ENCODE data around the gene CYS1. TPM values are rescaled to one million over a fixed set of nuclear protein-coding genes. Genes with fewer than 3 reads are reported as not detected.
A peak's percentile ranks its signal among the peaks of the same experiment; 100 is the strongest.

Gene CYS1
- polyA plus RNA-seq, 3 donors: not detected

DNA sequence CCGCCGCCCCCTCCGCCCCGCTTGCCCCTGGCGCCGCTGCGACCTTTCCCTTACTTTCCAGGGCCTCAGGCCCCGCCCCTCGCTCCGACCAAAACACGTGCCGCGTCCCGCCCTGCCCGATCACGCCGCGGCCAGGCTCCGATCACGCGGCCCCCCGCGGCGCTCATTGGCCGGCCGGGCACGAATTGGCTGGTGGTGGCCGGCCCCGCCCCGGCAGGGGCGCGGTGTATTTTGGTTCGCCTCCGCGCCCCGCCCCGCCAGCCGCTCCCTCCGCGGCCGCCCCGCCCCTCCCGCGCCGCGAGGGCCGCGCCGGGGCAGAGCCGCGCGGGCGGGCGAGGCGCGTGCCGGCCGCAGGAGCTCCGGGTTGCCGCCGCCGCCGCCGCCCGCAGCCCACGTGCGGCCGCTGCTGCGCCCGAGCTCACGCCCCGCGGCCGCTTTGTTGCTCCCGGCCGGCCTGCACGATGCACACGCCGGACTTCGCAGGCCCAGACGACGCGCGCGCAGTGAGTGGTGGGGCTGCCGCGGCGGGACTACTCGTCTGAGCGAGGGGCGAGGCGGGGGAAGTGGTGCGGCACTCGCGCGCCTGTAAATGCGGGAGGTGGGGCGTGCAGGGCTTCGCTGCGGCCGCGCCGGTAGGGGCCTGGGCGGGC is 36.8 kb downstream of the CYS1 start, which contains the start of gene KLF11:
KLF11 (plus strand) TSS at position 295 of the 650 bp plus-strand sequence; CDS start at position 462, 167 bp downstream.
- Mint-ChIP-seq H3K9me3 (peaks cover 0 to 2% (median 0%) of the 10 kb centered on the region in 7 donors), H3K36me3 (peaks cover 50% of the 10 kb centered on the region in 2 donors)

More for the DNA sequence above, 36.8 kb downstream of the CYS1 start, which contains the start of gene KLF11:
- Histone ChIP-seq H3K4me2 (replicated peaks; ENCODE audit: extremely low read depth, low read length, poor library complexity, severe bottlenecking) (peak within 1 kb of the TSS; percentile 73), H3K79me2 (ENCODE audit: insufficient read depth, low read length) (peaks cover 14% of the 10 kb centered on the region), H4K20me1 (ENCODE audit: insufficient read depth, low read length) (peaks cover 43% of the 10 kb centered on the region), H3K4me1 (ENCODE audit: control insufficient read depth in 1 of 2, insufficient read depth in 2 of 2, low read length in 2 of 2) (peaks cover 16 to 34% of the 10 kb centered on the region in 2 donors), H3K9ac (ENCODE audit: insufficient read depth, low read length, poor library complexity, severe bottlenecking) (peak within 1 kb of the TSS; percentile 86), H3K9me3 (replicated peaks in 1 of 2; ENCODE audit: control insufficient read depth in 1 of 2, insufficient read depth in 1 of 2, low read length in 2 of 2) (no peaks in the 10 kb centered on the region), H3K4me3 (replicated peaks in 1 of 3; ENCODE audit: low read depth in 2 of 3, low read length in 3 of 3) (peak within 1 kb of the TSS; percentile 52 to 70 (median 54)), H3K27ac (ENCODE audit: low read depth in 1 of 2, low read length in 2 of 2) (peak within 1 kb of the TSS; percentile 91 to 92), H3K36me3 (replicated peaks in 1 of 2; ENCODE audit: control insufficient read depth in 1 of 2, insufficient read depth in 2 of 2, low read length in 2 of 2) (peaks cover 24 to 28% of the 10 kb centered on the region in 2 donors), H3K27me3 (ENCODE audit: control insufficient read depth in 2 of 2, insufficient read depth in 2 of 2, low read length in 2 of 2) (no peaks in the 10 kb centered on the region), H2AFZ (ENCODE audit: insufficient read depth, low read depth, low read length, poor library complexity, severe bottlenecking) (peak within 1 kb of the TSS; percentile 56)
- Mint-ChIP-seq H3K4me1 (peaks cover 50% of the 10 kb centered on the region), H3K27me3 (ENCODE audit: low read depth in 3 of 3) (peaks cover 2 to 25% (median 11%) of the 10 kb centered on the region in 3 donors), H3K4me3 (peak within 1 kb of the TSS; percentile 95 to 98), H3K27ac (peak within 1 kb of the TSS; percentile 97 to 99 (median 99))
- TF ChIP-seq, protein P1, sequence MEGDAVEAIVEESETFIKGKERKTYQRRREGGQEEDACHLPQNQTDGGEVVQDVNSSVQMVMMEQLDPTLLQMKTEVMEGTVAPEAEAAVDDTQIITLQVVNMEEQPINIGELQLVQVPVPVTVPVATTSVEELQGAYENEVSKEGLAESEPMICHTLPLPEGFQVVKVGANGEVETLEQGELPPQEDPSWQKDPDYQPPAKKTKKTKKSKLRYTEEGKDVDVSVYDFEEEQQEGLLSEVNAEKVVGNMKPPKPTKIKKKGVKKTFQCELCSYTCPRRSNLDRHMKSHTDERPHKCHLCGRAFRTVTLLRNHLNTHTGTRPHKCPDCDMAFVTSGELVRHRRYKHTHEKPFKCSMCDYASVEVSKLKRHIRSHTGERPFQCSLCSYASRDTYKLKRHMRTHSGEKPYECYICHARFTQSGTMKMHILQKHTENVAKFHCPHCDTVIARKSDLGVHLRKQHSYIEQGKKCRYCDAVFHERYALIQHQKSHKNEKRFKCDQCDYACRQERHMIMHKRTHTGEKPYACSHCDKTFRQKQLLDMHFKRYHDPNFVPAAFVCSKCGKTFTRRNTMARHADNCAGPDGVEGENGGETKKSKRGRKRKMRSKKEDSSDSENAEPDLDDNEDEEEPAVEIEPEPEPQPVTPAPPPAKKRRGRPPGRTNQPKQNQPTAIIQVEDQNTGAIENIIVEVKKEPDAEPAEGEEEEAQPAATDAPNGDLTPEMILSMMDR (IDR thresholded peaks at IDR 0.05): no peak
- peak; percentile 89 to 93 (median 92) for DNase-seq
- intact Hi-C loops (cut with micrococcal nuclease): loop anchor here (10.0 kb wide), 2 partner anchors 229 to 489 kb away; partner anchors contain the start of gene ADAM17 (in 1 of the 2)
- WGBS (ENCODE audit: insufficient coverage): under 1% methylated on average over 98 of the region's 104 CpGs

Measured in CD14-positive monocyte (primary cell).